Rectal smooth muscle tissue (tissue), 1 donor: ENCODE results near the gene WWC2.
"Not testable (repeated sequence)": the region's sequence is repeated elsewhere in the genome, so short reads cannot be mapped to it uniquely, and the experiment has no call there.

Experiments used
- H3K27ac ChIP-seq: one replicate; pipeline ENCODE4 v1.7.0; 2013; ENCODE audit warnings: low read depth, low read length, inconsistent platforms
- H3K27me3 ChIP-seq: one replicate; pipeline ENCODE4 v1.7.0; 2013; ENCODE audit warnings: low read length; ENCODE audit not compliant: control insufficient read depth, insufficient read depth
- H3K36me3 ChIP-seq: one replicate; pipeline ENCODE4 v1.7.0; 2013; ENCODE audit warnings: low read length; ENCODE audit not compliant: control insufficient read depth, insufficient read depth
- H3K4me1 ChIP-seq: one replicate; pipeline ENCODE4 v1.7.0; 2013; ENCODE audit warnings: low read length; ENCODE audit not compliant: control insufficient read depth, insufficient read depth
- H3K4me3 ChIP-seq: one replicate; pipeline ENCODE4 v1.7.0; 2013; ENCODE audit warnings: low read length
- H3K9ac ChIP-seq: one replicate; pipeline ENCODE4 v1.7.0; 2013; ENCODE audit warnings: low read length

The WWC2 gene

GRCh38 chr4:183106839-183107238 lies 7.8 kb downstream of the WWC2 start:
- Histone ChIP-seq H3K27ac (no peak overlapping the region), H3K4me3 (no peak overlapping the region)

GRCh38 chr4:183107891-183108459 lies 8.9 kb downstream of the WWC2 start:
- H3K4me1 ChIP-seq: no peaks in the 10 kb centered on the region
- H3K27ac ChIP-seq: no peak overlapping the region
- no peaks in the 10 kb centered on the region for H3K36me3 ChIP-seq
- H3K4me3 ChIP-seq: no peak overlapping the region
- H3K9ac ChIP-seq: no peak overlapping the region
- no peaks in the 10 kb centered on the region for H3K27me3 ChIP-seq

More at GRCh38 chr4:183106839-183107238, 7.8 kb downstream of the WWC2 start:
- Histone ChIP-seq H3K9ac (no peak overlapping the region), H3K27me3 (no peaks in the 10 kb centered on the region), H3K36me3 (no peaks in the 10 kb centered on the region), H3K4me1 (no peaks in the 10 kb centered on the region)

GRCh38 chr4:183110244-183110643 lies 11.2 kb downstream of the WWC2 start:
- Histone ChIP-seq H3K4me3 (no peak overlapping the region), H3K4me1 (no peaks in the 10 kb centered on the region), H3K27me3 (no peaks in the 10 kb centered on the region)

GRCh38 chr4:183111452-183111885 lies 12.4 kb downstream of the WWC2 start:
- no peak overlapping the region for H3K4me3 ChIP-seq
- no peak overlapping the region for H3K27ac ChIP-seq

More at GRCh38 chr4:183110244-183110643, 11.2 kb downstream of the WWC2 start:
- Histone ChIP-seq H3K36me3 (no peaks in the 10 kb centered on the region), H3K27ac (no peak overlapping the region), H3K9ac (no peak overlapping the region)

GRCh38 chr4:183118141-183118540 lies 19.1 kb downstream of the WWC2 start:
- Histone ChIP-seq H3K27ac (no peak overlapping the region), H3K4me1 (peaks cover 10% of the 10 kb centered on the region), H3K27me3 (no peaks in the 10 kb centered on the region), H3K9ac (no peak overlapping the region), H3K4me3 (no peak overlapping the region), H3K36me3 (no peaks in the 10 kb centered on the region)

More at GRCh38 chr4:183111452-183111885, 12.4 kb downstream of the WWC2 start:
- H3K9ac ChIP-seq: no peak overlapping the region
- H3K4me1 ChIP-seq: no peaks in the 10 kb centered on the region
- no peaks in the 10 kb centered on the region for H3K27me3 ChIP-seq
- no peaks in the 10 kb centered on the region for H3K36me3 ChIP-seq

- Histone ChIP-seq H3K27me3 (no peaks in the 10 kb centered on the region), H3K27ac (no peak overlapping the region), H3K36me3 (no peaks in the 10 kb centered on the region), H3K4me3 (no peak overlapping the region), H3K9ac (no peak overlapping the region), H3K4me1 (peaks cover 10% of the 10 kb centered on the region)
These were observed 19.5 kb downstream of the WWC2 start for GRCh38 chr4:183118585-183118984.

GRCh38 chr4:183121660-183122059 lies 22.6 kb downstream of the WWC2 start:
- H3K9ac ChIP-seq, H3K4me3 ChIP-seq, H3K36me3 ChIP-seq, H3K27ac ChIP-seq, H3K27me3 ChIP-seq: not testable (repeated sequence)
- H3K4me1 ChIP-seq: peaks cover 14% of the 10 kb centered on the region

GRCh38 chr4:183124228-183124627 lies 25.2 kb downstream of the WWC2 start:
- H3K27ac ChIP-seq: no peak overlapping the region
- H3K4me1 ChIP-seq: peaks cover 5% of the 10 kb centered on the region
- H3K4me3 ChIP-seq: no peak overlapping the region
- H3K27me3 ChIP-seq: no peaks in the 10 kb centered on the region
- no peaks in the 10 kb centered on the region for H3K36me3 ChIP-seq
- H3K9ac ChIP-seq: no peak overlapping the region

GRCh38 chr4:183124865-183125264 lies 25.8 kb downstream of the WWC2 start:
- Histone ChIP-seq H3K27ac (no peak overlapping the region), H3K4me1 (peaks cover 8% of the 10 kb centered on the region), H3K4me3 (no peak overlapping the region), H3K9ac (no peak overlapping the region), H3K27me3 (no peaks in the 10 kb centered on the region), H3K36me3 (no peaks in the 10 kb centered on the region)

- Histone ChIP-seq H3K36me3 (no peaks in the 10 kb centered on the region), H3K27ac (no peak overlapping the region), H3K4me1 (peaks cover 14% of the 10 kb centered on the region)
These were observed 30.1 kb downstream of the WWC2 start for GRCh38 chr4:183129125-183129524.

GRCh38 chr4:183129675-183130074 lies 30.6 kb downstream of the WWC2 start:
- Histone ChIP-seq H3K4me3 (no peak overlapping the region), H3K36me3 (no peaks in the 10 kb centered on the region), H3K27me3 (no peaks in the 10 kb centered on the region), H3K27ac (peak overlapping the region; percentile 21), H3K9ac (no peak overlapping the region), H3K4me1 (peaks cover 14% of the 10 kb centered on the region)

More at GRCh38 chr4:183129125-183129524, 30.1 kb downstream of the WWC2 start:
- Histone ChIP-seq H3K4me3 (no peak overlapping the region), H3K9ac (no peak overlapping the region), H3K27me3 (no peaks in the 10 kb centered on the region)

- Histone ChIP-seq H3K36me3 (no peaks in the 10 kb centered on the region), H3K27ac (peak overlapping the region; percentile 34), H3K9ac (no peak overlapping the region), H3K4me3 (no peak overlapping the region), H3K4me1 (peaks cover 14% of the 10 kb centered on the region), H3K27me3 (no peaks in the 10 kb centered on the region)
These were observed 31.5 kb downstream of the WWC2 start for GRCh38 chr4:183130328-183131155.
